HG02678 (cell line): ENCODE measurements around the gene KPNA6.
"Not testable (repeated sequence)": the region's sequence is repeated elsewhere in the genome, so short reads cannot be mapped to it uniquely, and the experiment has no call there.

Source experiments
- ATAC-seq: cut with Tn5 transposase; IDR thresholded peaks from one replicate; pipeline ENCODE4 v1.9.1; 2021; ENCODE audit warnings: mild to moderate bottlenecking, moderate library complexity; ENCODE audit not compliant: unreplicated experiment

KPNA6 gene

DNA sequence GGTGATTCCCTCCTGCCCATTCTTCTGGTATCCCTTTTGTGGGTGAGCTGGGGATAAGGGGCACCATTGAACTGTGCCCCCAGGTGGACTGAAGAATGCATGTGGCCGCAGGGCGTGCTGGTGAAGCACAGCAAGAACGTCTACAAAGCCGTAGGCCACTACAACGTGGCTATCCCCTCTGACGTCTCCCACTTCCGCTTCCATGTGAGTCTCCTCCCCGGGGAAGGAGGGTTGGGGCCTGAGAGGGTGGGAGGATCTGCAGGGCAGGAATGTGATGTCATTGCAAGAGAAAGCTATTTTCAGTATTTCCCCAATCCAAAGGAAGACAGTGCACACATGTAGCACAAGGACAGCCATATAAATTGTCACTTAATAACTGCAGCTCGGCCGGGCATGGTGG lies 7.5 kb upstream of the KPNA6 start:
- ATAC-seq, result no peak

DNA sequence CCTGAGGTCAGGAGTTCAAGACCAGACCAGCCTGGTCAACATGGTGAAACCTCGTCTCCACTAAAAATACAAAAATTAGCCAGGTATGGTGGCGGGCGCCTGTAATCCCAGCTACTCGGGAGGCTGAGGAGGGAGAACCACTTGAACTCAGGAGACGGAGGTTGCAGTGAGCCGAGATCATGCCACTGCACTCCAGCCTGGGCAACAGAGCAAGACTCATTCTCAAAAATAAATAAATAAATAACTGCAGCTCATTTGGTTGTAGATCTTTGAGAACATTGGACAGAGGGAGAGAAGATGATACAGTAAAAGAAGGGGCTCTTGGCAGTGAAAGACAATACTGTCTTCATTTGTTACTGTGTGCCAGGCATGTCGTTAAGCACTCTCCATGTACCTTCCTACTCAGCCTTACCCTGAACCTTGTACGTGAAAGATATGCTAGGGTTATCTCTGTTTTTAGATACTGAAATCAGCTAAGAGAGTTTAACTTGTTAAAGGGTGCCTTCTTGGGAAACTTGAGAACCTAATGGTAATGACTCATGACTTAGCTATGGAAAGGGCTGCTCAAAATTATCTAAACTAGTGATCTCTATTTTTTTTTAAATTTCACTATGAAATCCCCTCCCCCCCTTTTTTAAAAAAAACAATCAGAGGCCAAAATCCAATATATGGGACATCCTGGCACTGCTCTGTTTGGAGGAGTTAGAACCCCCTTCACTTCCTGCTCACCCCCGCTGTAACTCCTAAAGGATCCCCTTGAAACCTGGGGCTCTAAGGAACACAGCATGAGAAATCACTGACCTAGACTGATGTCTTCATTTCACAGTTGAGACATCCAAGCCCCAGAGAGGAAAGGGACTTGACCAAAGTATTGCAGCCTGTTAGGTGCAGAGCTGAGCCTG lies 6.8 kb upstream of the KPNA6 start:
- no peak for ATAC-seq

DNA sequence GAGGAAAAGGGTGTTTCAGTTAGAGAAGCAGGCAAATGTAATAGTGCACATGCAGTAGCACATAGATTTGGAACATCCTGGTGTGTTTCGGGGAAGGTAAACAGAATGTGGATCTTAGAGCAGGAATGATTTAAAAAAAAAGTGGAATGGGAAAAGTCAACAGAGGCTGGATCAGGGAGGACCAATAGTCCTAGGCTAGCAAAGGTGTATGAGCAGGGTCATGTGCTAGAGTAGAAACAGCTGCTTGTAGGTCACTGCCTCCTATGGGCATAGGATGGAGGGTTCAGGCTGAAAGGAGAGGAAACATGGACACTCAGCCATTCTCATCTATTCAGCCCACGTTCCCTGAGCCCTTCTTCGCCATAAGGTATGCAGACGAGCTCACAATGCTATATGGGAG lies 3.7 kb upstream of the KPNA6 start:
- no peak for ATAC-seq

DNA sequence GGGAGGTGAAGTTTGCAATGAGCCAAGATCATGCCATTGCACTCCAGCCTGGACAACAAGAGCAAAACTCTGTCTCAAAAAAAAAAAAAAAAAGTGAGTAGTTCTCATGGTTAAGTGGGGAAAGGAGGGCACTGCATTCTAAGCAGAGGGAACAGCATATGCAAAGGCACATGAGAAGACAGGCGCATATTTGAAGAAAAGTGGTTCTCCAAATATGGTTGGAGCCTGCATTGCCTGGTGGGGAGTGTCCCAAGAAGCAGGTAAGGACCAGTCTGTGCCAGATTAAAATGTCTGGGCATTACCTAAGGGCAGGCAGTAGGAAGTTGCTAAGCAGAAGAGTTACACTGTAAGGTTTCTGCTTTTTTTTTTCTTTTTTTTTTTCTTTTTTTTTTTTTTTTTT lies 2.5 kb upstream of the KPNA6 start:
- ATAC-seq, result no peak

- ATAC-seq, result no peak
Observed at GRCh38 chr1:32106663-32107275, 1.1 kb upstream of the KPNA6 start.

DNA sequence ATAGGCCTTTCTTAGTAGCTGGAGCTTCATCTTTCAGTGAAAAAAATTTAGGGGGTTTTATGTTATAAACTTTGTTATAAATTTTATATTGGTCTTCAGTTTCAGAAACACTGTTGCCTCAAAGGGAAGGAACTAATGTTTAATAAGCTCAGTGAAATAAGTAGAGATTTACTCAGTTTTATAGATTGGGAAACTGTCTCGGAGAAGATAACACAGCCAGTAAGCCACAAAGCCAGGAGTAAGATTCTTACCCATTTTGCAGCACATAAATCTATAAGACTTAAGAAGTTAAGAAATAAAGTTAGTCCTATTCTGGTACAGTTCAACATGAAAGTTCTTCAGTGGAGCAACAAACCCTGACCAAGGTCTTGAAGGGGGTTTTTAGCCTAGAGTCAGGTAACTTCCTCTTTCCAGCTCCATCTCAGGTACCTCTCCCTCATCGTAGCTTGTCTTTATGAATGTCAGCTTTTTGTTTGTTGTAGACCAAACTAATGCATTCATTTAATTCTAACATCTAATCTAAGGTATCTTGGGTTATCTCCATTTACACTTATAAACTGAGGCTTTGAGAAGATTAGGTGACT lies 3.3 kb downstream of the KPNA6 start:
- no peak for ATAC-seq

DNA sequence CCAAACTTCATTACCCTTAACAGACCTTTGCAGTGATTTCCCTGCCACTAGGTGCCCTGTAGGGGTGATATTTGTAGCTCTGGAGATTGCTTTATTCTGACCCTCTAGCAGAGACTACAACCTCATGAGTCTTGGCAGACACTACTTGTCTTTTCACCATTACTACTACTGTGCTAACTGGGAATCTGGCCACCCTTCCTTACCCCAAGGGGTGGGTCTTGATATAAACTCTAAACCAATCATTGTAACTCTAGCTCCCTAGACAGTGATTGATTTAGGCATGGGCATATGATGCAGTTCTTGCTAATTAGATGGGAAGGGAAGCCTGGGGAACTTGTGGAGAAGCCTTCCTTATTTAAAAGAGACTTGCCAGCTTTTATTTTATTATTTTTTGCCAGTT lies 3.9 kb downstream of the KPNA6 start:
- ATAC-seq, result no peak

GRCh38 chr1:32112806-32113375 lies 5.0 kb downstream of the KPNA6 start:
- ATAC-seq, result no peak

DNA sequence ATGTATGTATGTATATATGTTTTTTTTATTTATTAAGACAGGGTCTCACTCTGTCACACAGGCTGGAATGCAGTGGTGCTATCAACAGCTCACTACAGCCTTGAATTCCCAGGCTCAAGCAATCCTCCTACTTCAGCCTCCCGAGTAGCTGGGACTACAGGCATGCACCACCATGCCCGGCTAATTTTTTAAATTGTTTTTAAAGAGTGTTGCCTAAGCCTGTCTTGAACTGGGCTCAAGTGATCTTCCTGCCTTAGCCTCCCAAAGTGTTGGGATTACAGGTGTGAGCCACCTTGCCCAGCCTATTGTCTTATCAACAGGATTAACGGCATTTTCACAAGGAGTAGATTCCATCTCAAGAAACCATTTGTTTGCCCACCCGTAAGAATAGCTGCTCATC lies 5.6 kb downstream of the KPNA6 start:
- ATAC-seq, result not testable (repeated sequence)

DNA sequence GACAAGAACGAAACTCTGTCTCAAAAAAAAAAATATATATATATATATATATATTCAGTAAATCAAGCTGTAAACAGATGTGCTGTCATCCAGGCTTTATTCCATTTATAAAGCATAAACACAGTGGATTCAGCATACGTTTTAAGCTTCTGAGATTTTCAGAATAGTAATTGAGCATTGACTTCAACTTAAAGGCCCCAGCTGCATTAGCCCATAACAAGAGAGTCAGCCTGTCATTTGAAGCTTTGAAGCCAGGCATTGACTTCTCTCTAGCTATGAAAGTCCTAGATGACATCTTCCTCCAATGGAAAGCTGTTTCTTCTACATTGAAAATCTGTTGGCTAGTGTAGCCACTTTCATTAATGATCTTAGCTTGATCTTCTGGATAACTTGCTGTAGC lies 6.6 kb downstream of the KPNA6 start:
- no peak for ATAC-seq

DNA sequence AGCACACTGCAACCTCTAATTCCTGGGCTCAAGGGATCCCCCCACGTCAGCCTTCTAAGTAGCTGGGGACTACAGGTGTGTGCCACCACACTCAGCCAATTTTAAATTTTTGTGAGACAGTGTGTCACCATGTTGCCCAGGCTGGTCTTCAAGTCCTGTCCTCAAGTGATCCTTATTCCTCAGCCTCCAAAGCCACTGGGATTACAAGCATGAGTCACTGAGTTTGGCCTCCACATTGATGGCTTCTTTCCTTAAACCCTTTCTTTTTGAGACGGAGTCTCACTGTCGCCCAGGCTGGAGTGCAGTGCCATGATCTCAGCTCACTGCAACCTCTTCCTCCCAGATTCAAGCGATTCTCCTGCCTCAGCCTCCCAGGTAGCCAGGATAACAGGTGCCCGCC lies 7.6 kb downstream of the KPNA6 start:
- ATAC-seq, result no peak

GRCh38 chr1:32116531-32116930 lies 8.7 kb downstream of the KPNA6 start:
- ATAC-seq, result no peak

- no peak for ATAC-seq
Observed at GRCh38 chr1:32122151-32122550, 14.3 kb downstream of the KPNA6 start.

DNA sequence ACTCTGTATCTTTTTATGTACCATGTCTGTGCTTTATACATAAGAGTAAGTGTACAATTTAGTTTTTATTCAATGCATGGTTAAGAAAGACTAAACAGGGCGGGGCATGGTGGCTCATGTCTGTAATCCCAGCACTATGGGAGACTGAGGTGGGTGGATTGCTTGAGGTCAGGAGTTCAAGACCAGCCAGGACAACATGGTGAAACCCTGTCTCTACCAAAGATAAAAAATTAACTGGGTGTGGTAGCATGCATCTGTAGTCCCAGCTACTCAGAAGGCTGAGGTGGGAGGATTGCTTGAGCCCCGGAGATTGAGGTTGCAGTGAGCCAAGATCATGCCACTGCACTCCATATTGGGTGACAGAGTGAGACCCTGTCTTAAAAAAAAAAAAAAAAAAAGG lies 15.5 kb downstream of the KPNA6 start:
- ATAC-seq, result not testable (repeated sequence)

GRCh38 chr1:32125313-32125712 lies 17.5 kb downstream of the KPNA6 start:
- no peak for ATAC-seq

GRCh38 chr1:32126770-32127169 lies 18.9 kb downstream of the KPNA6 start:
- ATAC-seq, result no peak

- no peak for ATAC-seq
Observed at GRCh38 chr1:32127409-32128198, 19.7 kb downstream of the KPNA6 start.

- ATAC-seq, result no peak
Observed at GRCh38 chr1:32128479-32128878, 20.6 kb downstream of the KPNA6 start.

- no peak for ATAC-seq
Observed at GRCh38 chr1:32128964-32129363, 21.1 kb downstream of the KPNA6 start.

DNA sequence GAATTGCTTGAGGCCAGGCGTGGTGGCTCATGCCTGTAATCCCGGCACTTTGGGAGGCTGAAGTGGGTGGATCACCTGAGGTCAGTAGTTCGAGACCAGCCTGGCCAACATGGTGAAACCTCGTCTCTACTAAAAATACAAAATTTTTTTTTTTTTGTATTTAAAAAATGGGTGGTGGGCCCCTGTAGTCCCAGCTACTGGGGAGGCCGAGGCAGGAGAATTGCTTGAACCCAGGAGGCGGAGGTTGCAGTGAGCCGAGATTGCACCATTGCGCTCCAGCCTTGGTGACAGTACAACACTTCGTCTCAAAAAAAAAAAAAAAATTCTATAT lies 26.1 kb downstream of the KPNA6 start:
- ATAC-seq, result not testable (repeated sequence)

GRCh38 chr1:32137111-32137510 lies 29.3 kb downstream of the KPNA6 start:
- no peak for ATAC-seq
